ENCODE data around the gene SIK3. TPM values are rescaled to one million over a fixed set of nuclear protein-coding genes. Genes with fewer than 3 reads are reported as not detected.

The SIK3 gene
- total RNA-seq, 1 experiment from 2014 or later, result 31.4 TPM

- no peak overlapping the region for H2BK5ac ChIP-seq (ENCODE audit: insufficient read length, low read length)
- H3K4me1 ChIP-seq (ENCODE audit: insufficient read depth, low read length), result no peaks in the 10 kb centered on the region
- no peak overlapping the region for H3K23ac ChIP-seq (ENCODE audit: insufficient read length, low read depth, low read length)
- no peak overlapping the region for H4K5ac ChIP-seq (ENCODE audit: insufficient read length, low read depth, low read length)
- H3K36me3 Mint-ChIP-seq (ENCODE audit: insufficient read depth in 1 of 3, low read depth in 3 of 3), result peaks cover 5 to 25% (median 20%) of the 10 kb centered on the region in 3 experiments; a peak in 6 of 7 replicates
- no peak overlapping the region for H3K4ac ChIP-seq (ENCODE audit: low read depth, low read length)
- no peaks in the 10 kb centered on the region for H3K27me3 Mint-ChIP-seq (ENCODE audit: low read depth)
- no peak overlapping the region for H2BK12ac ChIP-seq (ENCODE audit: insufficient read length, low read depth, low read length)
- H4K91ac ChIP-seq (ENCODE audit: insufficient read length, low read depth, low read length), result no peak overlapping the region
- H2AFZ ChIP-seq (ENCODE audit: low read length), result no peak overlapping the region
- H3K27me3 ChIP-seq (ENCODE audit: insufficient read depth, low read length), result no peaks in the 10 kb centered on the region
- no peak overlapping the region for H3K27ac Mint-ChIP-seq
- no peak overlapping the region for H3T11ph ChIP-seq (ENCODE audit: low read length)
- H2BK20ac ChIP-seq (ENCODE audit: low read depth, low read length, poor library complexity, severe bottlenecking), result no peak overlapping the region
- H3K14ac ChIP-seq (ENCODE audit: insufficient read depth, low read length), result no peak overlapping the region
- no CpG with 5 or more reads among the region's 2 CpGs for WGBS (ENCODE audit: extremely low coverage, insufficient read length, low lambda C conversion rate)
- no peak overlapping the region for H3K27ac ChIP-seq (ENCODE audit: insufficient read length, low read depth, low read length)
- H2BK120ac ChIP-seq (ENCODE audit: low read depth, low read length, poor library complexity, severe bottlenecking), result no peak overlapping the region
- no peak overlapping the region for H3K18ac ChIP-seq (ENCODE audit: insufficient read length, low read depth, low read length)
- no peaks in the 10 kb centered on the region for H3K9me3 ChIP-seq (ENCODE audit: control insufficient read depth, low read depth, low read length)
- DNase-seq, result no peak
- no peaks in the 10 kb centered on the region for H3K9me3 Mint-ChIP-seq
- no peaks in the 10 kb centered on the region for H3K23me2 ChIP-seq (ENCODE audit: insufficient read length, low read depth, low read length, poor library complexity, severe bottlenecking)
- H3K79me2 ChIP-seq (ENCODE audit: insufficient read depth, low read length), result no peaks in the 10 kb centered on the region
- no peak overlapping the region for H3K9ac ChIP-seq (ENCODE audit: extremely low read depth, insufficient read length, low read length)
- H3K4me1 Mint-ChIP-seq, result peaks cover 4% of the 10 kb centered on the region in 2 experiments; a peak in 3 of 4 replicates
- no peak overlapping the region for H4K8ac ChIP-seq (replicated peaks; ENCODE audit: insufficient read length, low read depth, low read length)
- no peaks in the 10 kb centered on the region for H3K79me1 ChIP-seq (ENCODE audit: insufficient read depth, low read depth, low read length, poor library complexity, severe bottlenecking)
- no peak overlapping the region for H3K4me3 Mint-ChIP-seq
- H3K56ac ChIP-seq (ENCODE audit: insufficient read length, low read depth, low read length), result no peak overlapping the region
- H4K20me1 ChIP-seq (ENCODE audit: control insufficient read depth, insufficient read depth, insufficient read length), result no peaks in the 10 kb centered on the region
- no peak for TF ChIP-seq CTCF (conservative IDR thresholded peaks at IDR 0.05)
- no peak overlapping the region for H3K4me2 ChIP-seq (ENCODE audit: insufficient read depth, insufficient read length, low read length)
- H2AK5ac ChIP-seq (ENCODE audit: insufficient read length, low read length), result no peak overlapping the region
- no peak overlapping the region for H2BK15ac ChIP-seq (ENCODE audit: low read depth, low read length)
Observed at GRCh38 chr11:116890193-116890592, 208.0 kb downstream of the SIK3 start.
